ENCODE data around the gene RCAN2. TPM values are rescaled to one million over a fixed set of nuclear protein-coding genes. Genes with fewer than 3 reads are reported as not detected.
"Not testable (repeated sequence)": the region's sequence is repeated elsewhere in the genome, so short reads cannot be mapped to it uniquely, and the experiment has no call there.

The RCAN2 gene
- total RNA-seq, 1 donor from 2014 or later = 0.34 TPM

GRCh38 chr6:46381579-46381978 lies 109.7 kb downstream of the RCAN2 start:
- DNase-seq = no peak

DNA sequence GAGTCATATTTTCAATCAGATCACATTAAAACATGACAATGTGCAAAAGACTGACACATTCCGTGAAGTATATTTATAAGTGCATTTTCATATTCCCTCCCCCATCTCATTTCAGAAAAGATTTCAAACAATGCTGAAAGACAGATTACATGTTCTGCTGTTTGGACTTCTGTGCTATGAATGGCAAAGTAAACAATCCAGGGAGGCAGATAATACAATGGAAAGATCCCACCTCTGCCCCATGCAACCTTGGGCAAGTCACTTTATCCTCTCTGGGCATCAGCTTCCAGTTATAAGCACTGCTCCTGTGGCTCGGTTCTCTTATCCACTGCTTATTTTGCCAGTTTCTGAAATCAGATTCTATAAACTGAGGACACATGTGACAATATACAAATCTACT lies 110.2 kb downstream of the RCAN2 start:
- DNase-seq = no peak

GRCh38 chr6:46380152-46380807 lies 111.0 kb downstream of the RCAN2 start:
- no peak for DNase-seq

DNA sequence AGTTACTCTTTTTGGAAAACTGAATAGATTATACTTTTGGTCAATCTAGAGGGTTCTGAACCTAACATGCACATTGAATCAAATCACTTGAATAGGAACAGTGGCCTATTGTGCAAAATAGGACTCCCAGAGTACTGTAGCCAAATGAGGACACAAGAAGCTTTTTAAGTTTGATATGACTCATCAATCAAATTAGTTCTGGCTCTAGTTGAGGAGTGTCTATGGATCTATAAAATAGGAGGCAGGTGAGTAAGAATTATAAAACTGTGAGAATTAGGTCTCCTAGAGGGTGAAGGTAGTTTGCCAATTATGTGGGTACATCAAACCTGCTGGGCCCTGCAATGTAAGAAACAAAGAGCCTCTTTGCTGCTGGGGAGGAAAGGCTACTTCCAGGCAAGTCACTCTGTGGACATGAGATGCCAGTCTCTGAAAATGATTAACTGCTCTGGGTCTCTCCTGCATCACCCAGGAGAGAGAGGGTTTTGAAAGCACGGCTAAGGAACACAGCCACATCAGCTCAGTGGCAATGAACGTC lies 112.3 kb downstream of the RCAN2 start:
- no peak for DNase-seq

- no peak for DNase-seq
These were observed 112.9 kb downstream of the RCAN2 start for GRCh38 chr6:46378161-46378881.

DNA sequence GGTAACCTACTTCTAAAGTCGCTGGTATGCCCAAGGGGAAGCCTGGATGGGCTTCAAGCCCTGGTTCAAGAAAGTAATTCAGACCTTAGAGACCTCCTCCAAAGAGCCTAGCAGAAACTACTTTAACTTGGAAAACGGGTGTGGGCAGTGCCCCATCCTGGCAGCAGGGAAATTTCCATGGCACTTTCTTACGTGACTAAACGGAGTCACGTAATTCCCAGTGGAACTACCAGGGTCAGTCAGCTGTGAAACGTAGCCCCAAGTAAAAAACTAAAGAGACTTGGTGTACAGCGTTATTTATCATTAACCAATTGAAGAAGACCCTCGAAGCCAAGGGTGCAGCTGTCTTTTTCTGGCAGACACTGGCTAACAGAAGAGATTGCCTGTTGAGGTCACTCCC lies 114.0 kb downstream of the RCAN2 start:
- no peak for DNase-seq

GRCh38 chr6:46376562-46377061 lies 114.6 kb downstream of the RCAN2 start:
- DNase-seq = no peak

DNA sequence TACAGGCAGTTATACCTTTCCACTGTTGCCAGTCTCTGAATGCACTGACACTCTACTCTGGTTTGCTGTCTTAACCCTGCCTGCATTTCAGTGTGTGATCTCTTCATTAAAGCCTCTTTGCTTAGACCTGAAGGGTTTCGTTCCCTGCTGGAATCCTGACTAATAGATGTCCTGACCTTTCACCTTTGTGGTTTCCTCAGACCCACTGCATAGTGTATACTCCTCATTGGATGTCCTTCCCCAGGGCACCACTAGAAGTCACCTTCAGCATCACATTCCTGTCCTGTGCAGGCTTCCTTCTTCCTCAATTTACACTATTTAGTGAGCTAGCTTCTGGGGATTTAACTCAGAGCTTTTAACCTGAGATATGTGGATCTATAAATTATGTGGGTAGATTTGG lies 120.6 kb downstream of the RCAN2 start:
- DNase-seq = no peak

DNA sequence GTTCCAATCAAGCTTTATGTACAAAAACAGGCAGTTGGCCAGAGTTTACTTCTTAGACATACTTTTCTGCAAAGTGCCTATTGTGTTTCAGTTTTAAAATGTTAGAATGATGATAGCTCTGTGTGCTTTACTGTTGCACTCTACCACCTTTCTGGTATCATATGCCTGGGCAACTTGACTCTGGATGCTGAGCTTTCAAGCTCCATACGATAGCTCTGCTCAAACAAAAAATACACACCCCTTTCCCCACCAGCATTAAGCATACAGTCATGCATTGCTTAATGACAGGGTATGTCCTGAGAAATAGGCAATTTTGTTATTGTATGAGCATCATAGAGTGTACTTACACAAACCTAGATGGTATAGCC lies 123.1 kb downstream of the RCAN2 start:
- no peak for DNase-seq

GRCh38 chr6:46367354-46368168 lies 123.7 kb downstream of the RCAN2 start:
- no peak for DNase-seq

- no peak for DNase-seq
These were observed 124.9 kb downstream of the RCAN2 start for GRCh38 chr6:46366190-46366900.

- DNase-seq = no peak
These were observed 133.7 kb downstream of the RCAN2 start for GRCh38 chr6:46357591-46357990.

DNA sequence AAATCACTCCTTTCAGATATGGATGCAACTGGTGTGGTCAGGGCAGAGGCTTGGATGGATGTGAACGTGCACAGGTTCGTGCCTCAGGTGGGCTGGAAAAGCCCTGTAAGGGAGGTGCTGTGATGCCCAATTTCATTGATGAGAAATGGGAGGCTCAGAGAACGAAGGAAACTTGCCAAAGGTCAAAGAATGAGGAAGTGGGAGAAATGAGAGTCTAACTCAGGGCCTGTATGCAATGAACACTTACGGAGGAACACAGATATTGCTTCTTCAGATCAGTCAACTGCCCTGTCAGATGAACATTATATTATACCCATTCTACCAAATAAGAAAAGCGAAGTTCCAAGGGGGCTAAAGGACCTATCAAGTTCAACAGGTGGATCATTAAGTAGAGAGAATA lies 134.7 kb downstream of the RCAN2 start:
- no peak for DNase-seq

DNA sequence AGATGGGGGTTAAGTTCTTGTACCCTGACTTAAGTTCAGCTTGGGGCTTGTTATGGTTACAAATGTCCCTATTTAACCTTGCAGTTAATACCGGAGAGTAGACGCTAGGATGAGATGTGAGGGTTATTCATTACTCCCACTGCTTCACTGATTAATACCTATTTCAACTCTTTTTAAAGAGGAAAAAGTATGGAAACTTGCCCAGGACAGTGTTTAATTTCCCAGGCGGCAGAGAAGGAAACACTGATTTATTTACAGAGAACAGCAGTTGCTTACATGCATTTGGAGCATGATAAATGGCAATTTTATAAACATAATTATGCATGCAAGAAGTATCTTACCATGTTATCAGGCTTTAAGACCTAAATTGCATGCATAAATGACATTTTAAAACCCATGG lies 137.7 kb downstream of the RCAN2 start:
- no peak for DNase-seq

- DNase-seq = no peak
These were observed 138.5 kb downstream of the RCAN2 start for GRCh38 chr6:46352541-46353268.

DNA sequence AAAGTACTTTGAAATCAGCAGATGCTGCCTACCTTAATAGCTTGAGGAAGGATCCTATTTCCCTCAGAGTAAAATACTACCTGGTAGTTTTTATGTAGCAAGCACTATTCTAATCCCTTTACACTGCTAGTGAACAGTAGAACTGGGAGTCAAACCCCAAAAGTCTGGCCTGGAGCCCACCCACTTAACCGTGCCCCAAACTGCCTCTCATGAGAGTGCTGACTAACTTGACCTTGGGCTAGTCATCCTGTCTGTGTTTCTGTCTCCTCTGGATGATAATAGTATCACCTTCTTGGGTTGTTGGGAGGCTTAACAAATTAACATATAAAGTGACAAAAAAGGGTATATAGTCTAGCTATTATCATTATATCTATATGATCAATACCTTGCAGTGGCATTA lies 140.5 kb downstream of the RCAN2 start:
- no peak for DNase-seq

DNA sequence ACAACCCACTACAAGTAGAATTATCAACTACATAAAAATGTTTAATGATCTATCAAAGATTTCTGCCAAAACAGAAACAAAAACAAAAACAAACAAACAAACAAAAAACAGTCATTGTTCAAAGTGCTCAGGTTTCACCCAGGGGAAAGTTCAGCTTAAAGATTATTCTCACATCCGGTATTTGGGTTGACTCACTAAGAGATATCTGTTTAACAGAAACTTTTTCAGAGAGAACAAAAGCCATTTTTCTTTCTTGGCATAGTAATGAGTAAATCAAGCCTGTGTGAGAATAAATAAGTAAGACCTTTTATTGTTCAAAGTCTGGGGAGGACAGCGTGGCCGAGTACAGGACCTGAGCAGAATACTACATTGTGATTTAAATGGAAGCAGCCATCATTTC lies 143.6 kb downstream of the RCAN2 start:
- no peak for DNase-seq

- no peak for DNase-seq
These were observed 151.0 kb downstream of the RCAN2 start for GRCh38 chr6:46340246-46340645.

GRCh38 chr6:46338131-46338530 lies 153.1 kb downstream of the RCAN2 start:
- DNase-seq = no peak

DNA sequence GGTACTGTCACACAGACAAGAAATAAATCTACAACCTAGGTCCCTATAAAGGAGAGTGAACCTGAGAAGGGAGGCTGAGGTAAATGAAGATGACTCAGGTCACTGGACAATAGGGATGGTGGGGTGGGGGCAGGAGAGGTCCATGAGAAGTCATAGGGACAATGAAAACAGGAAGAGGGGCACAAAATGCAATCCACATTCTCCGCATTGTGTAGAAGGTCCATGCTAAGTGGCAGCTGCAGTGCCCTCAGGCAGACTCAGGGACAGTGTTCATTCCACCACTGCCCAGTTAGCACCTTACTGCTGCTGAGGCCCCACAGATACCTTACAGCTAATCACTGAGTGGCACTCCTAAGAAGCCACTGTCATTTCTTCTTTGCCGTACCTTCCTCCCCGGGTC lies 156.8 kb downstream of the RCAN2 start:
- DNase-seq = no peak

DNA sequence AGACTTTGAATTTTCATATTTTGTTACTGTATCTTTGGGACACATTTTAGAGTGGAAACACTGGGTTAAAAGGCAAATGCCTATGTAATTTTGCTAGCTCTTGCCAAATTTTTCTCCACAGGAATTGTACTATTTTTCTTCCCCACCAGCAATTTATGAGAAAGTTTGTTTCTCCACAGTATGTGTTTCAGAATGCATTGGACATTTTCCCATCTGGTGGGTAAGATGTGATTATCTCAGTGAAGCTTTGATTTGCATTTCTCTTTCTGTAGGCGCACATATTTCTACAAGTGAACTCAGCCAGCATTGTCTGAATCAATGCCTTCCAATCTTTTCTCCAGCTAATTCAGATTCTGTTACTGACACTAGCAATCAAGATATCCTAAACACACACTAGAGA lies 157.8 kb downstream of the RCAN2 start:
- DNase-seq = no peak

DNA sequence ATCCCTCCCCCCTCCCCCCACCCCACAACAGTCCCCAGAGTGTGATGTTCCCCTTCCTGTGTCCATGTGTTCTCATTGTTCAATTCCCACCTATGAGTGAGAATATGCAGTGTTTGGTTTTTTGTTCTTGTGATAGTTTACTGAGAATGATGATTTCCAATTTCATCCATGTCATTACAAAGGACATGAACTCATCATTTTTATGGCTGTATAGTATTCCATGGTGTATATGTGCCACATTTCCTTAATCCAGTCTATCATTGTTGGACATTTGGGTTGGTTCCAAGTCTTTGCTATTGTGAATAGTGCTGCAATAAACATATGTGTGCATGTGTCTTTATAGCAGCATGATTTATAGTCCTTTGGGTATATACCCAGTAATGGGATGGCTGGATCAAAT lies 158.8 kb downstream of the RCAN2 start:
- not testable (repeated sequence) for DNase-seq

Data from dermis blood vessel endothelial cell (primary cell).